GM18868 (cell line): ENCODE data around the gene OPN5.

Source experiments
- ATAC-seq: cut with Tn5 transposase; IDR thresholded peaks from one replicate; pipeline ENCODE4 v1.9.1; 2021; ENCODE audit warnings: mild to moderate bottlenecking, moderate library complexity; ENCODE audit not compliant: unreplicated experiment

OPN5 gene

DNA sequence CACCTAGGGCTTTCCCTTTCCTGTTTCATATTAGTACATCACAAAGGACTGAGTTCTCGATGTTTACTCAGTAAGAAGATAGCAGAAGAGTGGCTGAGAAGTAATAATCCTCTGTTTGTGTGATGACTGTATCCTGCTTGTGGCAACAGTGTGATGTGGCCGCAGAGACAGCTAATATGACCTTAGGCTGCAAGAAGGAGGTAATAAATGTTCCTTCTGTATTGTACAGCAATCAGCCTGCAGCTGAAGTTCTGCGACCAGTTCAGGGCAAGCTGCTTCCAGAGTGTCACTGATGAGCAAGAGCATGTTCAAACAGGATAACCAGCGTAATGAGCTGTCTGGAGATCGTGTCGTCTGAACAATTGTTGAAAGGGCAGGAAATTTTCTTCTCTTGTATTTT lies 70.9 kb downstream of the OPN5 start:
- ATAC-seq, result peak; percentile 42

DNA sequence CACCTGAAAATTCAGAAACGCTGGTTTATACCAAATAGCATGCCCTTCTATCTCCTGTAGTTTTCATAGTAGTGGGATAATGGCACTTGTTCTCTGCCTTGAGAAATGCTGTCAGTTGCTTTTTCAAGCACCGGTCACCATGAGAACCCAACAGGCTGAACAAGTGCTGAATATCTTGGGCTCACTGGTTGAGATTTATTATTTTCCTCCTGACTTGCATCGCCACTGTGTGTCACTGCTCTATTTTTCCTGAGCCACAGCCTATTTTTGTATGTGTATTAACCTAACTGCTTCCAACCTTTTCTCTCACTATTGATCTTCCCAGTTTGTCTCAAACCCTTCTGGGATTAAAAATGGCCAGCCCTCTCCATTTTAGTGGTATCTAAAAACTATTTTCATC lies 71.9 kb downstream of the OPN5 start:
- no peak for ATAC-seq

DNA sequence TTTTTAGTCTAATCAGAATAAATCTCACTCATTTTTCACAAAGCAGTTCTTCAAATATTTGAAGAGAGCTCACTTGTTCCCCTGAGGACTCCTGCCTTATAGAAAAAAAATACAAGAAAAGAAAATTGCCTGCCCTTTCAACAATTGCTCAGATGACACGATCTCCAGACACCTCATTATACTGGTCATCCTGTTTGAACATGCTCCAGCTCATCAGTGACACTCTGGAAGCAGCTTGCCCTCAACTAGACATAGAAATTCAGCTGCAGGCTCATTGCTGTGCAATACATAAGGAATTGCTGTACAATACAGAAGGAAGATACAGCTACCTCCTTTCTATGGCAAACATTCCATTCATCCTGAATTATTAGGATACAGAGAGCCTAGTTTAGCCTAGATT lies 73.1 kb downstream of the OPN5 start:
- no peak for ATAC-seq

DNA sequence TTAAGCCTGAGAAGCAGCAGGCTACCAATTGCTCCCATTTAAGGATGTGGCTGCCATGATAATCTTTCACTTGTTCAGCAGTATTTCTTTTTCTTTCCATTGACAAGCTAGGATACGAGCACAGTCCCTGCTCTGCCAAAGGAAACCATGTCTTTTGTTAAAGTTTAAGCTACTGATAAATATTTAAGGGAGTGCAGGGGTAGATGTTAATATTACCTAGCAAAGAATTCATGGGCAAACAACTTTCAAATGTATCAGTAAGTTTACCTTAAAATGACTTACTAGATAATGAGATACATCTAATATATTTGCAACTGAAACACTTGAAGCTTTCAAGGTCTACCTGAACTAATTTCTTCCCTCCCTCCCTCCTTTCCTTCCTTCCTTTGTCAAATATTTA lies 77.3 kb downstream of the OPN5 start:
- ATAC-seq, result no peak

DNA sequence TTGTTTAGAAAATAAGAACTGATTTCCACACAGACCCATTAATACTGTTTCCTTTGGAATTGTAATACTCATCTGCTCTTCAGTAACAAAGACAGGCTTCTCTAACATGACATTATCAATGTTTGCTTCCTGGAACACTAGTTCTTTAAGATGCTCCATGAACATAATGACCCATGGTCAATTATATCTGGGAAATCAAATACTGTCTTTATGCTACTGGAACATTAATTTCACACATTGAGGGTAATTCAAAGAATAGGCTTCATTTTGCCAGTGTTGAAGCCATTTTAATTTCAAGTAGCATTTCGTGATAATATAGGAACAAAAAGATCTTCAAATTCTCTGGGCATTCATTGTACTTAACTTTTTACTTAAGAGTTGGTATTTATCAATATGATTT lies 80.9 kb downstream of the OPN5 start:
- no peak for ATAC-seq

DNA sequence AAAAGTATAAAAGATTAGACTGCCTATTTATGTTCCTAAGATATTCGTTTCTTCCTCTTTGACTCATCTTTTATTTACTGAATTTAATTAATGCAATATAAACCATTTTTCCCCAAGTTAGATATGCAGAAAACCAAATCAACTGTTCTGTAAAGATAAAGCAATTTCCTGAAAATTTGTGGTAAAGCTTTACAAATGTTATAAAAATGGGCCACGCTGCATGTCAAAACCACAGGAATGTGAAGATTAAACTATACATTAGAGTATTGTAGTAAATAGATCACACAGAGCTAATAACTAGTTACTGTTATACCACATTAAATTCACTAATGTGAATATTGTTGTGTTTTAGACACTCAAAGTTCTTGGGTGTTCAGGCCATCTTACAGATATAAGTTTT lies 83.4 kb downstream of the OPN5 start:
- ATAC-seq, result no peak

DNA sequence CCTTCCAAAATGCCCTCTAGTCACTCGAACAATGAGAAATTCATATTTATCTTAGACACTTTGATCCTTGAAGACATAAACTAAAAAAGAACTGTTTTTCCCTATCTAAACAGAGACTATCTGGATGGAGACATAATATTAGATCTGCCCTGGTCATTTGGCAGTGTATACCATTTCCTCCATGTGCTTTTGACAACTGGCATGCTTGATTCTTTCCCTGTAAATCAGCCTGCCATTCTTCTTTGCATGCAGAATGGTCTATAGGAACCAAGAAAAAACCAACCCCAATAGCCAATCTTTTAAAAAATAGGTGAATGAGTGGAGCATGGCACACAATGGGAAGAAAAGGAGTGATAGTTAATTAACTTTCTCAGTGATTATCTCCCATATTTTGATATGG lies 93.8 kb downstream of the OPN5 start:
- ATAC-seq, result no peak
